Liver (tissue), 9 donors: ENCODE results near the gene BRICD5. TPM values are rescaled to one million over a fixed set of nuclear protein-coding genes. Genes with fewer than 3 reads are reported as not detected.

Source experiments
- DNase-seq: peaks from one replicate; pipeline ENCODE4 v3.0.0-alpha.2; 2017; ENCODE audit warnings: low spot score
- H3K27ac ChIP-seq, 2 donors: one replicate each; pipeline ENCODE4 v1.7.0; 2013; ENCODE audit warnings: inconsistent platforms in 2 of 2, low read length in 2 of 2, control low read depth in 1 of 2, low read depth in 1 of 2, mild to moderate bottlenecking in 1 of 2
- H3K27me3 ChIP-seq, 4 donors: one replicate each; pipeline versions ENCODE4 v1.6.1 to v1.7.0; 2013; ENCODE audit warnings: low read length in 3 of 4, inconsistent platforms in 1 of 4, mild to moderate bottlenecking in 1 of 4, moderate library complexity in 1 of 4; ENCODE audit not compliant: control insufficient read depth in 4 of 4, insufficient read depth in 4 of 4
- H3K36me3 ChIP-seq, 4 donors: one replicate each; pipeline versions ENCODE4 v1.6.1 to v1.7.0; 2013; ENCODE audit warnings: low read length in 3 of 4, mild to moderate bottlenecking in 3 of 4, low read depth in 1 of 4, moderate library complexity in 1 of 4; ENCODE audit not compliant: control insufficient read depth in 4 of 4, insufficient read depth in 3 of 4
- H3K4me1 ChIP-seq, 4 donors: one replicate each; pipeline versions ENCODE4 v1.6.1 to v1.7.0; 2013; ENCODE audit warnings: low read length in 3 of 4, mild to moderate bottlenecking in 3 of 4, moderate library complexity in 1 of 4; ENCODE audit not compliant: control insufficient read depth in 4 of 4, insufficient read depth in 4 of 4
- H3K4me3 ChIP-seq, 3 donors: one replicate each; pipeline versions ENCODE4 v1.6.1 to v1.7.0; 2013; ENCODE audit warnings: low read length in 3 of 3, control low read depth in 1 of 3, low read depth in 1 of 3, mild to moderate bottlenecking in 1 of 3
- H3K9ac ChIP-seq, 2 donors: one replicate each; pipeline ENCODE4 v1.7.0; 2013; ENCODE audit warnings: low read length in 2 of 2, mild to moderate bottlenecking in 2 of 2, moderate library complexity in 2 of 2, control low read depth in 1 of 2, low read depth in 1 of 2
- H3K9me3 ChIP-seq, 4 donors: one replicate each; pipeline versions ENCODE4 v1.6.1 to v1.7.0; 2013; ENCODE audit warnings: low read length in 3 of 4; ENCODE audit not compliant: control insufficient read depth in 4 of 4
- CTCF ChIP-seq: fragments of 150-350 bp; IDR thresholded peaks from 2 replicates; pipeline ENCODE4 v1.5.1; 2017; ENCODE audit warnings: improper control_type of control experiment, low read depth, low read length; ENCODE audit not compliant: missing input control
- EGR1 ChIP-seq, 2 donors: IDR thresholded peaks; 2 replicates each; pipeline ENCODE4 v1.6.1; 2016 to 2018; ENCODE audit warnings: antibody characterized with exemption in 2 of 2, low read depth in 2 of 2
- FOXA1 ChIP-seq: IDR thresholded peaks from 2 replicates; pipeline ENCODE4 v1.6.1; 2016; ENCODE audit warnings: antibody characterized with exemption
- GABPA ChIP-seq, 2 donors: IDR thresholded peaks in 1 of 2; conservative IDR thresholded peaks in 1 of 2; 2 replicates each; pipeline ENCODE4 v1.6.1; 2016; ENCODE audit warnings: antibody characterized with exemption in 2 of 2, mild to moderate bottlenecking in 1 of 2, moderate library complexity in 1 of 2
- HNF4G ChIP-seq: IDR thresholded peaks from 2 replicates; pipeline ENCODE4 v1.6.1; 2016; ENCODE audit warnings: antibody characterized with exemption
- MAX ChIP-seq: IDR thresholded peaks from 2 replicates; pipeline ENCODE4 v1.6.1; 2016; ENCODE audit warnings: antibody characterized with exemption
- NR2F2 ChIP-seq: IDR thresholded peaks from 2 replicates; pipeline ENCODE4 v1.6.1; 2016; ENCODE audit warnings: antibody characterized with exemption
- REST ChIP-seq: IDR thresholded peaks from 2 replicates; pipeline ENCODE4 v1.6.1; 2016; ENCODE audit warnings: antibody characterized with exemption, mild to moderate bottlenecking
- RXRA ChIP-seq, 2 donors: IDR thresholded peaks; 2 replicates each; pipeline ENCODE4 v1.6.1; 2017 to 2018; ENCODE audit warnings: antibody characterized with exemption in 2 of 2, mild to moderate bottlenecking in 1 of 2
- SP1 ChIP-seq: IDR thresholded peaks from 2 replicates; pipeline ENCODE4 v1.6.1; 2018; ENCODE audit warnings: antibody characterized with exemption, mild to moderate bottlenecking
- TAF1 ChIP-seq: conservative IDR thresholded peaks from 2 replicates; pipeline ENCODE4 v1.6.1; 2016; ENCODE audit warnings: antibody characterized with exemption, mild to moderate bottlenecking
- WGBS: extraction: QIAGEN DNeasy Blood & Tissue Kit; methylation state at CpG from one replicate; pipeline ENCODE4 v1.1.7; 2013; 5-methylcytosine and 5-hydroxymethylcytosine counted together
- polyA plus RNA-seq, 2 donors: library from polyadenylated mRNA; stranded (reverse) in 1 of 2; unstranded in 1 of 2; fragments of 200-250 nt in 1 of 2; fragments of >200 nt in 1 of 2; fragmentation: Nextera tagmentation in 1 of 2; extraction: Ambion mirVana in 1 of 2; gene quantifications; one replicate each; pipeline versions ENCODE4 v1.2.1 to v1.2.3, GENCODE V29; 2013 to 2015
- total RNA-seq, 2 donors: library from RNA; depleted of rRNA; stranded (reverse); fragments of >200 nt; gene quantifications; one replicate each; pipeline ENCODE4 v1.2.3, GENCODE V29; 2014
- donor health status: healthy.
- donor health status: healthy.
- donor health status: healthy.
- donor health status: healthy.
- donor health status: healthy.

Gene BRICD5
- total and polyA plus RNA-seq, 4 donors, result 0.26 to 1.9 (median 1.4) TPM

- H3K27me3 ChIP-seq, result no peaks in the 10 kb centered on the region
- TF ChIP-seq RXRA (IDR thresholded peaks at IDR 0.05) (no peak), CTCF (no peak)
- no peaks in the 10 kb centered on the region for H3K36me3 ChIP-seq
- H3K9me3 ChIP-seq, result no peaks in the 10 kb centered on the region
- H3K4me3 ChIP-seq, result no peak overlapping the region
- H3K9ac ChIP-seq, result no peak overlapping the region
- no peak for DNase-seq
- H3K27ac ChIP-seq, result no peak overlapping the region
- 95% methylated on average over 8 of the region's 8 CpGs for WGBS
- no peaks in the 10 kb centered on the region for H3K4me1 ChIP-seq
Observed at GRCh38 chr16:2188395-2188794, 22.3 kb downstream of the BRICD5 start.

DNA sequence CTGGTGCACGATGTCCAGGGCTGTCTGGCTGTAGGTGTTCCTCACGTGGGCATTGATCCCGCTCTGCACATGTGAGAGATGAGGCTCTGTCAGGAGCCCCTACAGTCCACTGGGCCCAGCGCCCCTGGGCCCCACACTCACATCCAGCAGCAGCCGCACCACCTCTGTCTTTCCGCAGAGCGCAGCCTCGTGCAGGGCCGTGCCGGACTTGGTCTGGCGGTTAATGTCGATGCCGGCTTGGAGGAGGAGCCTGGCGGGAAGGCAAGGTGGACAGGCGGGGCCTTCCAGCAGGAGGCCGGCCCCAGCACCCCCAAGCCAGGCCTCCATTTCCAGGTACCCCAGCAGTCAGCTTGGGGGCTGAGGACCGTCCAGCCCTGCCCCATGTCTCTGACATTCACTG is 23.5 kb downstream of the BRICD5 start:
- Histone ChIP-seq H3K36me3 (no peaks in the 10 kb centered on the region), H3K4me1 (no peaks in the 10 kb centered on the region), H3K4me3 (no peak overlapping the region), H3K27me3 (no peaks in the 10 kb centered on the region), H3K9me3 (no peaks in the 10 kb centered on the region), H3K27ac (no peak overlapping the region), H3K9ac (no peak overlapping the region)
- no peak for TF ChIP-seq REST
- no peak for TF ChIP-seq NR2F2
- no peak for TF ChIP-seq FOXA1
- TF ChIP-seq GABPA (IDR thresholded peaks at IDR 0.05 in 1 of 2, conservative IDR thresholded peaks at IDR 0.05 in 1 of 2), result no peak
- TF ChIP-seq CTCF, result no peak
- WGBS, result 81% methylated on average over 17 of the region's 17 CpGs
- no peak for DNase-seq

GRCh38 chr16:2186505-2186904 is 24.2 kb downstream of the BRICD5 start:
- Histone ChIP-seq H3K36me3 (no peaks in the 10 kb centered on the region), H3K4me3 (no peak overlapping the region), H3K27ac (no peak overlapping the region), H3K9me3 (no peaks in the 10 kb centered on the region), H3K4me1 (no peaks in the 10 kb centered on the region), H3K9ac (no peak overlapping the region), H3K27me3 (no peaks in the 10 kb centered on the region)
- WGBS, result 91% methylated on average over 20 of the region's 20 CpGs
- TF ChIP-seq FOXA1 (no peak), HNF4G (no peak), NR2F2 (no peak), MAX (no peak), EGR1 (IDR thresholded peaks at IDR 0.05; ENCODE audit: low read depth in 2 of 2) (no peak), TAF1 (no peak), SP1 (no peak)
- DNase-seq, result no peak
